H9 (cell line): ENCODE measurements around the gene DYRK2. TPM values are rescaled to one million over a fixed set of nuclear protein-coding genes. Genes with fewer than 3 reads are reported as not detected.

Source experiments
- DNase-seq: peaks from one replicate; pipeline ENCODE4 v3.0.0-alpha.2; 2017
- H2AFZ ChIP-seq: one replicate; pipeline ENCODE4 v1.6.1; 2013; ENCODE audit warnings: mild to moderate bottlenecking, low read length, control low read depth, moderate library complexity
- H2AK5ac ChIP-seq: 2 replicates; pipeline ENCODE4 v1.6.1; 2013; ENCODE audit warnings: low read length, control low read depth, mixed read lengths; ENCODE audit not compliant: insufficient read length
- H2BK120ac ChIP-seq: one replicate; pipeline ENCODE4 v1.6.1; 2013; ENCODE audit warnings: low read depth, mild to moderate bottlenecking, low read length, control low read depth, inconsistent platforms; ENCODE audit not compliant: poor library complexity, severe bottlenecking
- H2BK12ac ChIP-seq: 2 replicates; pipeline ENCODE4 v1.6.1; 2013; ENCODE audit warnings: low read length, control low read depth, mixed read lengths, low read depth; ENCODE audit not compliant: insufficient read length
- H2BK15ac ChIP-seq: 2 replicates; pipeline ENCODE4 v1.6.1; 2013; ENCODE audit warnings: low read depth, low read length, control low read depth
- H2BK20ac ChIP-seq: one replicate; pipeline ENCODE4 v1.6.1; 2013; ENCODE audit warnings: low read depth, mild to moderate bottlenecking, low read length, control low read depth, inconsistent platforms; ENCODE audit not compliant: poor library complexity, severe bottlenecking
- H2BK5ac ChIP-seq: 2 replicates; pipeline ENCODE4 v1.6.1; 2013; ENCODE audit warnings: low read length, control low read depth, mixed read lengths; ENCODE audit not compliant: insufficient read length
- H3K14ac ChIP-seq: 2 replicates; pipeline ENCODE4 v1.6.1; 2013; ENCODE audit warnings: low read length, control low read depth; ENCODE audit not compliant: insufficient read depth
- H3K18ac ChIP-seq: 2 replicates; pipeline ENCODE4 v1.6.1; 2013; ENCODE audit warnings: low read depth, mild to moderate bottlenecking, mixed read lengths, low read length, control low read depth; ENCODE audit not compliant: insufficient read length
- H3K23ac ChIP-seq: 2 replicates; pipeline ENCODE4 v1.6.1; 2013; ENCODE audit warnings: low read length, control low read depth, mixed read lengths, low read depth; ENCODE audit not compliant: insufficient read length
- H3K23me2 ChIP-seq: 2 replicates; pipeline ENCODE4 v1.6.1; 2013; ENCODE audit warnings: low read depth, mild to moderate bottlenecking, mixed read lengths, low read length, control low read depth; ENCODE audit not compliant: insufficient read length, poor library complexity, severe bottlenecking
- H3K27ac ChIP-seq: 2 replicates; pipeline ENCODE4 v1.5.1; 2013; ENCODE audit warnings: low read length, control low read depth, mixed read lengths, low read depth; ENCODE audit not compliant: insufficient read length
- H3K27me3 ChIP-seq: 2 replicates; pipeline ENCODE4 v1.6.1; 2013; ENCODE audit warnings: low read length, control low read depth, inconsistent platforms; ENCODE audit not compliant: insufficient read depth
- H3K4ac ChIP-seq: 2 replicates; pipeline ENCODE4 v1.6.1; 2013; ENCODE audit warnings: low read depth, mild to moderate bottlenecking, control low read depth, inconsistent platforms, low read length, moderate library complexity
- H3K4me1 ChIP-seq: 2 replicates; pipeline ENCODE4 v1.6.1; 2013; ENCODE audit warnings: low read length, control low read depth, inconsistent platforms; ENCODE audit not compliant: insufficient read depth
- H3K4me2 ChIP-seq: 2 replicates; pipeline ENCODE4 v1.6.1; 2013; ENCODE audit warnings: low read length, control low read depth, mixed read lengths; ENCODE audit not compliant: insufficient read length, insufficient read depth
- H3K56ac ChIP-seq: 2 replicates; pipeline ENCODE4 v1.6.1; 2013; ENCODE audit warnings: low read depth, mild to moderate bottlenecking, mixed read lengths, low read length, control low read depth; ENCODE audit not compliant: insufficient read length
- H3K79me1 ChIP-seq: 2 replicates; pipeline ENCODE4 v1.6.1; 2013; ENCODE audit warnings: low read depth, mild to moderate bottlenecking, moderate library complexity, low read length, control low read depth, inconsistent platforms; ENCODE audit not compliant: insufficient read depth, poor library complexity, severe bottlenecking
- H3K79me2 ChIP-seq: 2 replicates; pipeline ENCODE4 v1.6.1; 2013; ENCODE audit warnings: low read length, control low read depth, inconsistent platforms; ENCODE audit not compliant: insufficient read depth
- H3K9ac ChIP-seq: 2 replicates; pipeline ENCODE4 v1.6.1; 2013; ENCODE audit warnings: low read length, control low read depth, mixed read lengths; ENCODE audit not compliant: insufficient read length; ENCODE audit errors: extremely low read depth
- H3K9me3 ChIP-seq: one replicate; pipeline ENCODE4 v1.6.1; 2013; ENCODE audit warnings: low read depth, low read length, inconsistent platforms; ENCODE audit not compliant: control insufficient read depth
- H3T11ph ChIP-seq: one replicate; pipeline ENCODE4 v1.6.1; 2013; ENCODE audit warnings: mild to moderate bottlenecking, low read length, control low read depth, inconsistent platforms
- H4K20me1 ChIP-seq: one replicate; pipeline ENCODE4 v1.6.1; 2013; ENCODE audit not compliant: control insufficient read depth, insufficient read length, insufficient read depth
- H4K5ac ChIP-seq: 2 replicates; pipeline ENCODE4 v1.6.1; 2013; ENCODE audit warnings: low read depth, mild to moderate bottlenecking, mixed read lengths, low read length, control low read depth; ENCODE audit not compliant: insufficient read length
- H4K8ac ChIP-seq: replicated peaks from 2 replicates; pipeline ENCODE4 v1.6.1; 2013; ENCODE audit warnings: low read length, control low read depth, mixed read lengths, low read depth; ENCODE audit not compliant: insufficient read length
- H4K91ac ChIP-seq: 2 replicates; pipeline ENCODE4 v1.6.1; 2013; ENCODE audit warnings: low read depth, mild to moderate bottlenecking, moderate library complexity, mixed read lengths, low read length, control low read depth; ENCODE audit not compliant: insufficient read length
- H3K27ac Mint-ChIP-seq, 3 experiments: 2 replicates in 2 of 3; 3 replicates in 1 of 3; pipeline ENCODE4 v1.8.0; 2020 to 2021; ENCODE audit warnings: mixed read lengths in 3 of 3, mild to moderate bottlenecking in 1 of 3, moderate library complexity in 1 of 3
- H3K27me3 Mint-ChIP-seq: 2 replicates; pipeline ENCODE4 v1.8.0; 2021; ENCODE audit warnings: low read depth, mild to moderate bottlenecking, moderate library complexity, mixed read lengths
- H3K36me3 Mint-ChIP-seq, 3 experiments: 2 replicates in 2 of 3; 3 replicates in 1 of 3; pipeline ENCODE4 v1.8.0; 2020 to 2021; ENCODE audit warnings: low read depth in 3 of 3, mixed read lengths in 3 of 3; ENCODE audit not compliant: insufficient read depth in 1 of 3
- H3K4me1 Mint-ChIP-seq, 2 experiments: 2 replicates each; pipeline ENCODE4 v1.8.0; 2020; ENCODE audit warnings: mixed read lengths in 2 of 2
- H3K4me3 Mint-ChIP-seq, 2 experiments: 2 replicates in 1 of 2; 3 replicates in 1 of 2; pipeline ENCODE4 v1.8.0; 2020 to 2021; ENCODE audit warnings: mild to moderate bottlenecking in 2 of 2, mixed read lengths in 2 of 2, moderate library complexity in 1 of 2
- H3K9me3 Mint-ChIP-seq, 2 experiments: 2 replicates in 1 of 2; 3 replicates in 1 of 2; pipeline ENCODE4 v1.8.0; 2020; ENCODE audit warnings: mild to moderate bottlenecking in 2 of 2, mixed read lengths in 2 of 2, moderate library complexity in 1 of 2
- WGBS: extraction: QIAGEN DNeasy Blood & Tissue Kit; methylation state at CpG from one replicate; pipeline ENCODE4 v1.1.7; 2013; ENCODE audit warnings: missing lambda C conversion rate, low lambda C conversion rate, mixed read lengths; ENCODE audit not compliant: insufficient read length; ENCODE audit errors: extremely low coverage; 5-methylcytosine and 5-hydroxymethylcytosine counted together
- long read RNA-seq: library from polyadenylated mRNA; unstranded; transcript quantifications from one replicate; pipeline ENCODE4 v2.0.0, GENCODE V29; 2020
- total RNA-seq: library from RNA; stranded (reverse); gene quantifications from 2 replicates; pipeline ENCODE4 v1.2.1, GENCODE V29; 2021
- TF ChIP-seq, protein P1 (sequence below): fragments of 200-600 bp; sonication (generic); conservative IDR thresholded peaks from 3 replicates; pipeline ENCODE4 v1.8.0; 2021; ENCODE audit warnings: antibody characterized with exemption, mild to moderate bottlenecking

DYRK2 gene
- 40.6 and 42.8 TPM in 2 replicates for total RNA-seq
- long read RNA-seq, full-length matches to known transcripts: 12 of 20 reads
- long read RNA-seq, partial matches to known transcripts: 0 of 20 reads
- long read RNA-seq, other reads (novel, unspliced or antisense): 8 of 20 reads

GRCh38 chr12:67648521-67649260 is at the start of gene DYRK2:
Gene DYRK2, plus strand, starts transcription at chr12:67648745. Its CDS starts 389 bp downstream, at chr12:67649134.
- Histone ChIP-seq H4K5ac (peak within 1 kb of the TSS; percentile 34), H2AFZ (no peak within 1 kb of the TSS), H3K4me1 (peaks cover 4% of the 10 kb centered on the region; the same call in 1 of the 2 replicates), H2BK12ac (no peak within 1 kb of the TSS), H2BK20ac (no peak within 1 kb of the TSS), H3T11ph (no peak within 1 kb of the TSS), H3K18ac (peak within 1 kb of the TSS; percentile 97), H3K27ac (no peak within 1 kb of the TSS), H3K14ac (peak within 1 kb of the TSS; percentile 98), H3K23ac (no peak within 1 kb of the TSS), H3K79me2 (peaks cover 31% of the 10 kb centered on the region; the same call in 1 of the 2 replicates), H3K27me3 (no peaks in the 10 kb centered on the region), H3K9ac (peak within 1 kb of the TSS; percentile 90), H3K23me2 (peaks cover 22% of the 10 kb centered on the region), H4K20me1 (no peaks in the 10 kb centered on the region), H4K91ac (no peak within 1 kb of the TSS), H2BK5ac (no peak within 1 kb of the TSS), H3K4ac (no peak within 1 kb of the TSS; the same call in 1 of the 2 replicates), H4K8ac (no peak within 1 kb of the TSS), H3K9me3 (no peaks in the 10 kb centered on the region), H2AK5ac (no peak within 1 kb of the TSS), H3K79me1 (no peaks in the 10 kb centered on the region), H2BK15ac (no peak within 1 kb of the TSS), H3K56ac (no peak within 1 kb of the TSS), H3K4me2 (peak within 1 kb of the TSS; percentile 93), H2BK120ac (no peak within 1 kb of the TSS)
- peaks cover 32 to 38% of the 10 kb centered on the region in 2 experiments for H3K4me1 Mint-ChIP-seq
- no CpG with 5 or more reads among the region's 109 CpGs for WGBS
- peaks cover 10 to 22% (median 21%) of the 10 kb centered on the region in 3 experiments for H3K36me3 Mint-ChIP-seq
- peak within 1 kb of the TSS; percentile 92 to 97 for H3K4me3 Mint-ChIP-seq
- TF ChIP-seq, protein P1, sequence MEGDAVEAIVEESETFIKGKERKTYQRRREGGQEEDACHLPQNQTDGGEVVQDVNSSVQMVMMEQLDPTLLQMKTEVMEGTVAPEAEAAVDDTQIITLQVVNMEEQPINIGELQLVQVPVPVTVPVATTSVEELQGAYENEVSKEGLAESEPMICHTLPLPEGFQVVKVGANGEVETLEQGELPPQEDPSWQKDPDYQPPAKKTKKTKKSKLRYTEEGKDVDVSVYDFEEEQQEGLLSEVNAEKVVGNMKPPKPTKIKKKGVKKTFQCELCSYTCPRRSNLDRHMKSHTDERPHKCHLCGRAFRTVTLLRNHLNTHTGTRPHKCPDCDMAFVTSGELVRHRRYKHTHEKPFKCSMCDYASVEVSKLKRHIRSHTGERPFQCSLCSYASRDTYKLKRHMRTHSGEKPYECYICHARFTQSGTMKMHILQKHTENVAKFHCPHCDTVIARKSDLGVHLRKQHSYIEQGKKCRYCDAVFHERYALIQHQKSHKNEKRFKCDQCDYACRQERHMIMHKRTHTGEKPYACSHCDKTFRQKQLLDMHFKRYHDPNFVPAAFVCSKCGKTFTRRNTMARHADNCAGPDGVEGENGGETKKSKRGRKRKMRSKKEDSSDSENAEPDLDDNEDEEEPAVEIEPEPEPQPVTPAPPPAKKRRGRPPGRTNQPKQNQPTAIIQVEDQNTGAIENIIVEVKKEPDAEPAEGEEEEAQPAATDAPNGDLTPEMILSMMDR: 0 out of 3 replicates have a peak, but pooled peaks have one; percentile 16
- no peaks in the 10 kb centered on the region; a peak in 2 of 5 replicates for H3K9me3 Mint-ChIP-seq
- H3K27ac Mint-ChIP-seq: peak within 1 kb of the TSS; percentile 80 to 94 (median 87); a peak in 6 of 7 replicates
- DNase-seq: peak; percentile 78
- peaks cover 11% of the 10 kb centered on the region for H3K27me3 Mint-ChIP-seq
